Measurements from ENCODE around the gene RHD. TPM values are rescaled to one million over a fixed set of nuclear protein-coding genes. Genes with fewer than 3 reads are reported as not detected.
"Not testable (repeated sequence)": the region's sequence is repeated elsewhere in the genome, so short reads cannot be mapped to it uniquely, and the experiment has no call there.

The RHD gene
- total RNA-seq, 2 donors from 2014 or later: 0.09 TPM; not detected in 1

DNA sequence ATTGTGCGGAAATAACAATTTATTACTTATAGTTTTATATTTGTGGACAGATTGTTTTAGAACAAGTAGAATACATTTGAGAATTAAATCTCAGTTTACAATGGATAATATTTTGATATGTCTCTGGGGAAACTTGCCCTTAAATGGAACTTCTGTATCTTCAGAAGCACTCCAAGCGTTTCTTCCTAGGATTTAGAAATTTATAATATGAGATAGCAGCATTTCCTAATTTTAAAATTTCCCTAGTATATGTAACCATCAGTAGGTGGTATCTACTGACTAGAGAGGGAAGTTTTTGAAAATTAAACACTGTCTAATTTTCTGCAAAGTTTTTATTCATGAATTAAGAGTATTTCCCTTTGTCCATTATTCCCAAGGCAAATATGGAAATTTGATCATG lies 21.1 kb downstream of the RHD start:
- intact Hi-C loops (cut with DNase I); ATAC-seq; DNase-seq: not testable (repeated sequence)

GRCh38 chr1:25294889-25295826 lies 22.8 kb downstream of the RHD start:
- intact Hi-C loops (cut with DNase I): not testable (repeated sequence)
- peak in 1 of 2 donors; percentile 74 for ATAC-seq

DNA sequence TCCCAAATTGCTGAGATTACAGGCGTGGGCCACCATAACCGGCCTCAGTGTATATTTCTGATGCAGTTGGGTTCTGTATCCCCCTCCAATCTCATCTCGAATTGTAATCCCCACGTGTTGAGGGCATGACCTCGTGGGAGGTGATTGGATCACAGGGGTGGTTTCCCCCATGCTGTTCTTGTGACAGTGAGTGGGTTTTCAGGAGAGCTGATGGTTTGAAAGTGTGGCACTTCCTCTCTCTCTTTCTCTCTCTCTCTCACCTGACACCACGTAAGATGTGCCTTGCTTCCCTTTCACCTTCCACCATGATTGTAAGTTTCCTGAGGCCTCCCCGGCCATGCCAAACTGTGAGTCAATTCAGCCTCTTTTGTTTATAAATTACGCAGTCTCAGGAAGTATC lies 24.2 kb downstream of the RHD start:
- intact Hi-C loops (cut with DNase I); DNase-seq; ATAC-seq: not testable (repeated sequence)

More at GRCh38 chr1:25294889-25295826, 22.8 kb downstream of the RHD start:
- not testable (repeated sequence) for DNase-seq

DNA sequence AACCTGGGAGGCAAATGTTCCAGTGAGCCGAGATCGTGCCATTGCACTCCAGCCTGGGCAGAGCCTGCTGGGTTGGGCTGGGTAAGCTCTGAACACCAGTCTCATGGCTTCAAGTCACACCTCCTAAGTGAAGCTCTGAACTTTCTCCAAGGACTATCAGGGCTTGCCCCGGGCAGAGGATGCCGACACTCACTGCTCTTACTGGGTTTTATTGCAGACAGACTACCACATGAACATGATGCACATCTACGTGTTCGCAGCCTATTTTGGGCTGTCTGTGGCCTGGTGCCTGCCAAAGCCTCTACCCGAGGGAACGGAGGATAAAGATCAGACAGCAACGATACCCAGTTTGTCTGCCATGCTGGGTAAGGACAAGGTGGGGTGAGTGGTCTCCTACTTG lies 28.4 kb downstream of the RHD start:
- peak in 1 of 2 donors; percentile 79 for ATAC-seq
- DNase-seq; intact Hi-C loops (cut with DNase I): not testable (repeated sequence)

GRCh38 chr1:25302330-25302729 lies 30.0 kb downstream of the RHD start:
- ATAC-seq: peak in 1 of 2 donors; percentile 68
- intact Hi-C loops (cut with DNase I); DNase-seq: not testable (repeated sequence)

- DNase-seq; intact Hi-C loops (cut with DNase I): not testable (repeated sequence)
- ATAC-seq: peak in 1 of 2 donors; percentile 36
Observed at GRCh38 chr1:25304936-25305335, 32.6 kb downstream of the RHD start.

- ATAC-seq; DNase-seq; intact Hi-C loops (cut with DNase I): not testable (repeated sequence)
Observed at GRCh38 chr1:25308168-25308567, 35.9 kb downstream of the RHD start.

DNA sequence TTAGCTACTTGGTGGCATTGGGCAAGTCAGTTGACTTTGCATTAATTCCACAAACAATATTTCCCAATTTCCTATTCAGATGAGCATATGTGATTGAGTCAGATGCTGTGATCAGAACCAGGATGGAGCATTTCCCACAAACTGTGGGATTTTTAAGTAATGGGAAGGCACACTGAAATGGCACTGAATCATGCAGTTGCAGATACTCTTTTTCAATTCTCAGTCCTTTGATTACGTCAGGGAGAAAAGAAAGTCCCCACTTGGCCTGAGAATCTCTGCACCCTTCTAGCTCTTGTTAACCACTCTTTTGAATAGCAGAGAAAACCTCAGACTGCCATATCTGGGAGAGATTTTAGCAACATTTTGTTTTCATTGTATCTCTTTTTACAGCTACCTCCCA lies 36.8 kb downstream of the RHD start:
- DNase-seq; ATAC-seq; intact Hi-C loops (cut with DNase I): not testable (repeated sequence)

- not testable (repeated sequence) for DNase-seq, ATAC-seq
Observed at GRCh38 chr1:25309486-25309885, 37.2 kb downstream of the RHD start.

GRCh38 chr1:25312806-25313470 lies 40.6 kb downstream of the RHD start:
- intact Hi-C loops (cut with DNase I); ATAC-seq: not testable (repeated sequence)

More at GRCh38 chr1:25309486-25309885, 37.2 kb downstream of the RHD start:
- intact Hi-C loops (cut with DNase I): not testable (repeated sequence)

DNA sequence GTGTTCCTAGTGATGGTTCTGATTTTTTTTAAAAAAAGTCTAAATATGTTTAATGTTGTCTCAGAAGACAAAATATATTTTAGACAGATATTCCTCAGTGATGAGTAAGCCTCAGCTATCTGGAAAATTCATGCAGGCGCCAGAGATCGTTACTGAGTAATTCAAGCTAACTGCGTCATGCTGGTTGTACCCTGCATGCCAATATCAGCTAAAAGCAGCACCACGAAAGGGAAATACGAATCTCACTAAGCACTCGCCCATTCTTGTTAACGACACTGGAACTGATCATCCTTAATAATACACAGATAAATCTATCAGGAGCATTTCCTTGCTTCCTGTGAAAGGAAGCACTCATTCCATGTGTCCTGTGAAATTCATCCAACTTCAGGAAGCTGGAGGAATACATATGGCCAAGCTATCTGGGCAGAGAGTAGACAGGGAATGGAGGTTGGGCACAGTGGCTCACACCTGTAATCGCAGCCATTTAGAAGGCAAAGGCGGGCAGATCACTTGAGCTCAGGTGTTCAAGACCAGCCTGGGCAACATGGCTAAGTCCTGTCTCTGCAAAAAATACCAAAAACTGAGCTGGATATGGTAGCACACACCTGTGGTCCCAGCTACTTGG lies 48.1 kb downstream of the RHD start:
- intact Hi-C loops (cut with DNase I); DNase-seq: not testable (repeated sequence)
- ATAC-seq: peak in 1 of 2 donors; percentile 94

More at GRCh38 chr1:25312806-25313470, 40.6 kb downstream of the RHD start:
- not testable (repeated sequence) for DNase-seq

GRCh38 chr1:25322127-25322526 lies 49.8 kb downstream of the RHD start:
- ATAC-seq; intact Hi-C loops (cut with DNase I); DNase-seq: not testable (repeated sequence)

DNA sequence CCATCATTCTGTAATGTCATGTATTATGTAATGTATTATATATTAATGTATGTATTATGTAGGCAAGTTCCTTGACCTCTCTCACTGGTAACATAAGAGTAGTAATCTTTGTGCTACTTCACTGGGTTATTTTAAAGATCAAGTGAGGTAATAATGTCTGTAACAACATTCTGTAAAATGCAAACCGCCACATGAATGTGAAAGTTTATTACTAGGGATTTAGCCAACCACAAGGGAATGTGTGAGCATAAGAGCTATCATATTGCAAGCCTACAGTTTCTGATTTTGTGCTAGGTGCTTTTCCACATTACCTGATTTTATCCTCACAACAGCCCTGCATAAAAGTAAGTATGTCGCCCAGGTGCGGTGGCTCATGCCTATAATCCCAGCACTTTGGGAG lies 52.1 kb downstream of the RHD start:
- intact Hi-C loops (cut with DNase I); ATAC-seq; DNase-seq: not testable (repeated sequence)

DNA sequence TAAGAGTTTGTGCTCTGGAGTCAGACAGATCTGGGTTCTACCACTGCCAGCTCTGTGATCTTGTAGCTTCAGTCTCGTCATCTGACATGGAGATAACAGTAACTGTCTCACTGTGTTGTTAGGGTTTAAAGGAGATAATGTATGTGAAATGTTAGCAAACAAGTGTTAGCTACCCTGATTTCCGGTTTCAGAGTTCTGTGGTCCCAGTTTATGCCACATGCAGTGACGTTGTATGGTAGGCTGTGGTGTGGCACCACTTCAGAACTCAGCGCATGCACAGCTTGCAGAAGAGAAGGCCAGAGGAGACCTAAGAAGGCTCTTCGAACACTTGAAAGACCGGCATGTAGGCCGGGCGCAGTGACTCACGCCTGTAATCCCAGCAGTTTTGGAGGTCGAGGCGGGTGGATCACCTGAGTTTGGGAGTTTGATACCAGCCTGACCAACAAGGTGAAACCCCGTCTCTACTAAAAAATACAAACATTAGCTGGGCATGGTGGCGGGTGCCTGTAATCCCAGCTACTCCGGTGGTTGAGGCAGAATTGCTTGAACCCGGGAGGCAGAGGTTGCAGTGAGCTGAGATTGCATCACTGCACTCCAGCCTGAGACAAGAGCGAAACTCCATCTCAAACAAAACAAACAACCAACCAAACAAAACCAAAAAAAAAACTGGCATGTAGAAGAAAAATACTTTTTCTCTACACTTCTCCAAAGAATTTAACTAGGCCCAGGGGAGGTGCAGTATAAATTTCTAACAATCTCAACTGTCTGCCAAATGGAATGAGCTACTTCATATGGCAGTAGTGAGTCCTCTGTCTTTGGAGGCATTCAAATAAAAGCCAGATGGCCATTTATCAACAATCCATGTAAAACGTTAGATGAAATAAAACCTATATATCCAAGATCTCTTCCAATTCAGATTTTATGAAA lies 55.8 kb downstream of the RHD start:
- intact Hi-C loops (cut with DNase I); DNase-seq: not testable (repeated sequence)
- peak in 1 of 2 donors; percentile 52 for ATAC-seq

- intact Hi-C loops (cut with DNase I); DNase-seq: not testable (repeated sequence)
- ATAC-seq: peak in 1 of 2 donors; percentile 18
Observed at GRCh38 chr1:25328791-25329185, 56.5 kb downstream of the RHD start.

- intact Hi-C loops (cut with DNase I); DNase-seq; ATAC-seq: not testable (repeated sequence)
Observed at GRCh38 chr1:25329336-25329735, 57.0 kb downstream of the RHD start.

DNA sequence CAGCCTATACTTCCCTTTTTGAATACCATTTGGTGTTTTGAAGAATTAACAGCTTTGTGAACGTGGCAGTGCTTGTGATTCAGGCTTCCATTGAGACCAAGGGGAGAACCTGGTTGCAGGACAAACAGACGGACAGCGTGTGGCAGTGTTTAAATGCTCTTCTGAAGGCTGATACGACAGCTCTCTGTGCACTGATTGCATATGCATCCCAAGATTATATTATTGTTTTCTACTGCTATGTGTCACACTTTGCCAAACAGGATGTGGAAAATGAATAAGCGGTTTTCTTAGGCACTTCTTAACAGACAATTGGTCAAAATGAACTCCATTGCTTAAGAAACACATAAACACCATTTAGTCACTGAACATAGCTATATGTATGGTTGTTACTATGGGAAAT lies 57.6 kb downstream of the RHD start:
- ATAC-seq: peak in 1 of 2 donors; percentile 49
- DNase-seq; intact Hi-C loops (cut with DNase I): not testable (repeated sequence)

- DNase-seq: peak; percentile 43
- ATAC-seq: peak; percentile 31 to 75
- intact Hi-C loops (cut with DNase I): not testable (repeated sequence)
Observed at GRCh38 chr1:25336922-25337354, 64.6 kb downstream of the RHD start.

Measured in left cardiac atrium (tissue), 4 donors.